Stimulated activated CD8-positive, alpha-beta memory T cell treated with anti-CD3 and anti-CD28 coated beads, Interleukin-7, amount 100 ng/mL, for 1 hour (primary cell): ENCODE measurements around the gene FOSB.

Experiments
- DNase-seq, 2 donors: peaks; one replicate each; pipeline ENCODE4 v3.0.0-alpha.2; 2020; ENCODE audit warnings: low read depth in 2 of 2

Gene FOSB

GRCh38 chr19:45524575-45525129 is 56.9 kb downstream of the FOSB start:
- DNase-seq = no peak
